A673 (cell line): ENCODE results near the gene ROBO4. TPM values are rescaled to one million over a fixed set of nuclear protein-coding genes. Genes with fewer than 3 reads are reported as not detected.
A peak's percentile ranks its signal among the peaks of the same experiment; 100 is the strongest.

Experiments used
- BruUV-seq: library from RNA; stranded (reverse); fragments of 400-500 nt; replicated peaks from 2 replicates; lab custom pipeline; 2021; lab: Mats Ljungman, UMichigan
- CTCF ChIA-PET: fragments of 300-600 bp; sonication (Branson Sonifier 250); formaldehyde crosslinking; loops from one replicate; lab custom pipeline; 2022; ENCODE audit warnings: antibody characterized with exemption; lab: Charles Lee
- POLR2A ChIA-PET: fragments of 300-600 bp; sonication (Branson Sonifier 250); formaldehyde crosslinking; loops from one replicate; lab custom pipeline; 2022; ENCODE audit warnings: antibody characterized with exemption; ENCODE audit not compliant: low non-redundant PET; lab: Charles Lee
- DNase-seq: peaks from one replicate; pipeline ENCODE4 v3.0.0-alpha.2; 2015; ENCODE audit warnings: low spot score
- H3K27ac ChIP-seq: fragments of 200-600 bp; sonication (generic); 2 replicates; pipeline ENCODE4 v1.5.1; 2016; ENCODE audit warnings: mixed run types, low read depth, mild to moderate bottlenecking, mixed read lengths, antibody characterized with exemption, low read length; ENCODE audit not compliant: poor library complexity, severe bottlenecking
- H3K27me3 ChIP-seq: fragments of 200-600 bp; sonication (generic); replicated peaks from 2 replicates; pipeline ENCODE4 v1.6.1; 2017; ENCODE audit warnings: mixed run types, low read depth, mild to moderate bottlenecking, mixed read lengths, antibody characterized with exemption, low read length; ENCODE audit not compliant: insufficient read depth, poor library complexity
- H3K36me3 ChIP-seq: fragments of 200-600 bp; sonication (generic); 2 replicates; pipeline ENCODE4 v1.6.1; 2016; ENCODE audit warnings: mixed run types, mild to moderate bottlenecking, mixed read lengths, antibody characterized with exemption, low read length; ENCODE audit not compliant: insufficient read depth, poor library complexity, severe bottlenecking
- H3K4me1 ChIP-seq: fragments of 200-600 bp; sonication (generic); 2 replicates; pipeline ENCODE4 v1.6.1; 2017; ENCODE audit warnings: mixed run types, mild to moderate bottlenecking, mixed read lengths, antibody characterized with exemption, low read length; ENCODE audit not compliant: insufficient read depth, poor library complexity, severe bottlenecking
- H3K4me3 ChIP-seq: fragments of 200-600 bp; sonication (generic); 2 replicates; pipeline ENCODE4 v1.5.1; 2016; ENCODE audit warnings: low read depth, mixed run types, mild to moderate bottlenecking, mixed read lengths, low read length; ENCODE audit not compliant: poor library complexity, severe bottlenecking
- H3K9me3 ChIP-seq: fragments of 200-600 bp; sonication (generic); 2 replicates; pipeline ENCODE4 v1.6.1; 2016; ENCODE audit warnings: mixed run types, low read depth, mild to moderate bottlenecking, mixed read lengths, antibody characterized with exemption, low read length; ENCODE audit not compliant: poor library complexity, severe bottlenecking
- CTCF ChIP-seq: fragments of 300-800, 200-600 bp; sonication (generic); conservative IDR thresholded peaks from 2 replicates; pipeline ENCODE4 v1.5.1; 2017; ENCODE audit warnings: low read depth, mild to moderate bottlenecking, antibody characterized with exemption, low read length, moderate library complexity, mixed read lengths
- EZH2 ChIP-seq: fragments of 200-600 bp; sonication (generic); IDR thresholded peaks from 2 replicates; pipeline ENCODE4 v1.6.1; 2017; ENCODE audit warnings: borderline replicate concordance, low read depth, mild to moderate bottlenecking, mixed read lengths, antibody characterized with exemption, low read length; ENCODE audit not compliant: poor library complexity, severe bottlenecking
- intact Hi-C: fragments of 100-400 bp; cut with micrococcal nuclease; formaldehyde crosslinking; loops from one replicate; pipeline ENCODE4 v1.10.0; 2022; ENCODE audit not compliant: unreplicated experiment
- total RNA-seq: library from RNA; stranded (reverse); gene quantifications from 2 replicates; pipeline ENCODE4 v1.2.3, GENCODE V29; 2021

ROBO4 gene
- total RNA-seq, 1 experiment from 2014 or later = not detected

DNA sequence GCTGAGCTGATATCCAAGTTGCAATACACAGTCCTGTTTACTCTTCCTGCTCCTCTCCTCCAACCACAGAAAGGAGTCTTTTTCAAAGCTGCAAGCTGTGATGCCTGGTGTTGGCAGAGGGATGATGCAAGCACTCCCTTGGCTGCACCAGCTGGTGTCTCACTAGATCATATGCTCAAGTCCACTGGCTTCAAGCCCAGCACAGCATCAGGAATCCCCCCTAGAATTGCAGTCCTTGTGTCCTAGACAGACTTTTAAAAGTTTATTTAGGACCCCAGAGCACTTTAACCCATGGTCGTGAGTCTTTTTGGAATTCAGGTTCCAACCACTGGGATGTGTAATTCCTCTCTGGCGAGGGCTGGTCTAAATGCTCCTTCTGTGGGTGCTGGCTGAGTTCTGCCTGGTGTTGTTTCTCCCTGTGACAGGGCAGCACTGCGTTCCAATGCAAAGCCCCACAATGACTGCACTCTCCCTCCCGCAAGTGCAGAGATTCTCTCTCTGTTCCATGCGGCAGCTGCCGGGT lies 19.5 kb upstream of the ROBO4 start:
- intact Hi-C loops = no loop called here
- TF ChIP-seq CTCF (no peak), EZH2 (no peak)
- no TSS peak for BruUV-seq
- peak; percentile 23 for DNase-seq
- ChIA-PET CTCF (no interaction called here), POLR2A (no interaction called here)
- Histone ChIP-seq H3K27me3 (no peaks in the 10 kb centered on the region), H3K4me3 (no peak overlapping the region), H3K36me3 (no peaks in the 10 kb centered on the region), H3K9me3 (no peaks in the 10 kb centered on the region), H3K27ac (no peak overlapping the region), H3K4me1 (no peaks in the 10 kb centered on the region)

DNA sequence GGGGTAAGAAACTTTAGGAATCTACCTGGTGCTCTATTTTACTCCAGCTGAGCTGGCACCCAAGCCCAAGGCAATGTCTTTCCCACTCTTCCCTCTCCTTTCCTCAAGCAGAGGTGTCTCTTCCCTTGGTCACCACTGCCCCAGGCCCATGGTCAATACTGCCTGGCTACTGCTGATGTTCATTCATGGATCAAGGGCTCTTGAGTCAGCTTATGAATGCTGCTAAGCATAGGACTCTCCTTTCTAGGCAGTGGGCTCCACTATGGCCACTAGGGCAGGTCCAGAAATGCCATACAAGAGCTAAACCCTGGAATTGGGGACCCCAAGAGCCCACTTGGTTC lies 18.7 kb upstream of the ROBO4 start:
- ChIA-PET CTCF (no interaction called here), POLR2A (no interaction called here)
- Histone ChIP-seq H3K36me3 (no peaks in the 10 kb centered on the region), H3K4me1 (no peaks in the 10 kb centered on the region), H3K4me3 (no peak overlapping the region), H3K27ac (no peak overlapping the region), H3K9me3 (no peaks in the 10 kb centered on the region), H3K27me3 (no peaks in the 10 kb centered on the region)
- BruUV-seq = no TSS peak
- intact Hi-C loops = no loop called here
- TF ChIP-seq CTCF (no peak), EZH2 (no peak)
- no peak for DNase-seq

- H3K9me3 ChIP-seq = no peaks in the 10 kb centered on the region
- DNase-seq = no peak
- H3K4me1 ChIP-seq = no peaks in the 10 kb centered on the region
- H3K27me3 ChIP-seq = no peaks in the 10 kb centered on the region
- TF ChIP-seq EZH2 (no peak), CTCF (no peak)
- H3K4me3 ChIP-seq = no peak overlapping the region
- no peak overlapping the region for H3K27ac ChIP-seq
- H3K36me3 ChIP-seq = no peaks in the 10 kb centered on the region
- POLR2A ChIA-PET = no interaction called here
- no TSS peak for BruUV-seq
- intact Hi-C loops = no loop called here
- CTCF ChIA-PET = no interaction called here
Measured at GRCh38 chr11:124915541-124916369, 18.1 kb upstream of the ROBO4 start.
